Glomerular visceral epithelial cell (primary cell): ENCODE measurements around the gene DDX54.

Experiments used
- DNase-seq: peaks from one replicate; pipeline ENCODE4 v3.0.0-alpha.2; 2016; ENCODE audit errors: extremely low spot score

The DDX54 gene

GRCh38 chr12:113185180-113186032 is at the start of gene DDX54, which contains the start of gene RITA1:
DDX54 (minus strand) TSS chr12:113185478; CDS start chr12:113185451, 27 bp downstream.
RITA1 (plus strand) TSS chr12:113185721; CDS start chr12:113186747, 1,026 bp downstream.
- peak; percentile 74 for DNase-seq

- no peak for DNase-seq
Measured at GRCh38 chr12:113234483-113234882, 49.2 kb upstream of the DDX54 start.

- no peak for DNase-seq
Measured at GRCh38 chr12:113233967-113234366, 48.7 kb upstream of the DDX54 start.

GRCh38 chr12:113232840-113233585 is 47.7 kb upstream of the DDX54 start:
- peak; percentile 67 for DNase-seq

GRCh38 chr12:113232089-113232839 is 47.0 kb upstream of the DDX54 start:
- DNase-seq: no peak

GRCh38 chr12:113231235-113232088 is 46.2 kb upstream of the DDX54 start:
- DNase-seq: peak; percentile 84

- DNase-seq: no peak
Measured at GRCh38 chr12:113230315-113231234, 45.3 kb upstream of the DDX54 start.

- DNase-seq: no peak
Measured at GRCh38 chr12:113228394-113229028, 43.2 kb upstream of the DDX54 start.

- no peak for DNase-seq
Measured at GRCh38 chr12:113227686-113228391, 42.6 kb upstream of the DDX54 start.

GRCh38 chr12:113226696-113227568 is 41.7 kb upstream of the DDX54 start:
- DNase-seq: no peak

- DNase-seq: no peak
Measured at GRCh38 chr12:113224955-113225354, 39.7 kb upstream of the DDX54 start.

GRCh38 chr12:113222730-113223531 is 37.7 kb upstream of the DDX54 start:
- peak; percentile 89 for DNase-seq

GRCh38 chr12:113221997-113222729 is 36.9 kb upstream of the DDX54 start:
- DNase-seq: no peak

- DNase-seq: peak; percentile 100
Measured at GRCh38 chr12:113221181-113221996, 36.1 kb upstream of the DDX54 start, which contains the start of gene TPCN1. TPCN1 (plus strand) TSS chr12:113221464; CDS start chr12:113226853, 5,389 bp downstream.

GRCh38 chr12:113220593-113221180 is 35.4 kb upstream of the DDX54 start:
- DNase-seq: no peak
